Measurements from ENCODE around the gene LSAMP.
"Not testable (repeated sequence)": the region's sequence is repeated elsewhere in the genome, so short reads cannot be mapped to it uniquely, and the experiment has no call there.

Gene LSAMP

GRCh38 chr3:115784739-115785536 is 660.3 kb downstream of the LSAMP start:
- DNase-seq, result peak; percentile 38

- DNase-seq, result peak; percentile 95
Observed at GRCh38 chr3:115783938-115784738, 661.1 kb downstream of the LSAMP start.

- not testable (repeated sequence) for DNase-seq
Observed at GRCh38 chr3:115783426-115783825, 661.9 kb downstream of the LSAMP start.

GRCh38 chr3:115779011-115779410 is 666.3 kb downstream of the LSAMP start:
- DNase-seq, result no peak

GRCh38 chr3:115772951-115773350 is 672.3 kb downstream of the LSAMP start:
- DNase-seq, result no peak

- DNase-seq, result no peak
Observed at GRCh38 chr3:115768661-115769060, 676.6 kb downstream of the LSAMP start.

- DNase-seq, result peak; percentile 60
Observed at GRCh38 chr3:115766587-115767482, 678.5 kb downstream of the LSAMP start.

GRCh38 chr3:115761927-115762305 is 683.4 kb downstream of the LSAMP start:
- DNase-seq, result no peak

GRCh38 chr3:115760716-115761115 is 684.6 kb downstream of the LSAMP start:
- peak; percentile 64 for DNase-seq

GRCh38 chr3:115758076-115758763 is 687.1 kb downstream of the LSAMP start:
- no peak for DNase-seq

- DNase-seq, result not testable (repeated sequence)
Observed at GRCh38 chr3:115752978-115753377, 692.3 kb downstream of the LSAMP start.
